Measurements from ENCODE around the gene NR6A1.

NR6A1 gene

GRCh38 chr9:124606027-124606426 lies 165.1 kb downstream of the NR6A1 start:
- DNase-seq: no peak

DNA sequence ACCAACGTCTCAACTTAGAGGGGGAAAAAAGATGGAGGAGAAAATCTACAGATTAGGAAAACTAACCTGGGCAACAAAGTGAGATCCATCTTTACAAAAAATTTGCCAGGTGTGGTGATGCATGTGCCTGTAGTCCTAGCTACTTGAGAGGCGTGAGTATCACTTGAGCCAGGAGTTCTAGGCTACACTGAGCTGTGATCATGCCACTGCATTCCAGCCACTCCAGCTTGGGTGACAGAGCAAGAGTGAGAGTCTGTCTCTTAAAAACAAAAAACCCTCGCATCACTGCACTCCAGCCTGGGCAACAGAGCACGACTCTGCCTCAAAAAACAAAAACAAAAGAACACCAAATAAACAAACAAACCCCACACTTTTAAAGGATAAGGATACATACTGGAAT lies 165.9 kb downstream of the NR6A1 start:
- DNase-seq: no peak

GRCh38 chr9:124602632-124603031 lies 168.5 kb downstream of the NR6A1 start:
- DNase-seq: no peak

DNA sequence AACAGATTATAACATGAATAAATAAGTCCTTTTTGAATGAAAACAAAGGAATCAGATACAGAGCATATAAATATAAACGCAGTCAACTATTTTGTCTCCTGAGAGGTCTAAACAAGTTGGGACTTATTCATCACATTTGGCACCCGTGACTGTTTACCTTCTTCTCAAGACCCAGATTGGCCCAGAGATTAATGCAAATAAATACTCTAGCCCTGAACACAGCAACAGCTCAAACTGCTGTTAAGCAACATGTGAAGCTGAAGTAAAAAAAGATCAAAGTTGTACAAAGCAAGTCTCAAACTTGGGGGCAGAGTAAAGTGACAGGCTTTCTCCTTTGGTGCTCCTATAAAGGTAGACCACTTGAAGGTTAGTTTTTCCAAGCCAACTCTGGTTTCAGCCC lies 168.9 kb downstream of the NR6A1 start:
- DNase-seq: no peak

DNA sequence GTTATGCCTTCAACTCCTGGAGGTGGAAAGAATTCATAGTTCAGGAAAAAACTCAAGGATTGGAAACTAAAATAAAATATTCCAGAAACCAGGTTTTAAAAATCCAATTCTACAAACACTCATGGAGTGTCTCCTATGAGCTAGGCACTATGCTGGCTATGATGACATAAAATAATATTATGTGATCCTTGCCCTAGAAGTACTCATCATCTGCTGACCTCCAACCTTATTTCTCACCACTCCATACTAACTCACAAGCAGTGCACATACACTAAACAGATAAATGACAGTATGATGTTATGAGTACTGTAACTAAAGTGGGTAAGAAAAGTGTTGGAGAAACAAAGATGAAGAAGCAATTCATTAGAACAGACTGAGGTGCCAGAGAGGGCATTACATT lies 170.7 kb downstream of the NR6A1 start:
- DNase-seq: no peak

DNA sequence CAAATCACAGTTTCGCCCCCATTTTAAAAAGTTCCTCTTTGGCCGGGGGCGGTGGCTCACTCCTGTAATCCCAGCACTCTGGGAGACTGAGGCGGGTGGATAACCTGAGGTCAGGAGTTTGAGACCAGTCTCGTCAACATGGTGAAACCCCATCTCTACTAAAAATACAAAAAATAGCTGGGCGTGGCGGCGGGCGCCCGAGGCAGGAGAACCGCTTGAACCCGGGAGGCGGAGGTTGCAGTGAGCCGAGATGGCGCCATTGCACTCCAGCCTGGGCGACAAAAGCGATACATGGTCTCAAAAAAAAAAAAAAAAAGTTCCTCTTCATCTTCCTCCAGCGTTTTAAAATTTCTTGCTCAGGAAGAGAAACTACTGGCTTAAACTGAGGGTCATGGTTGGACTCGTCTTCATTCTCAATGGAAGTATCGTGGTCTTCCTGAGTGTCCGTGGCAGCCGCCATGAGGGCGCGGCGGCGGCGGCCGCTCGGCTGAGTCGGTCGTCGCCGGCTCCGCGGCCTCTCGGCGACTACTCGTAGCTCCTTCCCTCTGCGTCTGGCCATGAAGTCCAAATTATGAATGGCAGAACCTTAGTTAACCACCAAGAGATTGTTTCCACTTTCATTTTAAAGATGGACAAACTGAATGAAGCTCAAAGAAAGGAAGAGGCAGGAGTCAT lies 171.9 kb downstream of the NR6A1 start:
- no peak for DNase-seq

- DNase-seq: no peak
These were observed 173.1 kb downstream of the NR6A1 start for GRCh38 chr9:124598048-124598447.

- DNase-seq: no peak
These were observed 174.8 kb downstream of the NR6A1 start for GRCh38 chr9:124596172-124596839.

GRCh38 chr9:124595743-124596142 lies 175.4 kb downstream of the NR6A1 start:
- DNase-seq: no peak

DNA sequence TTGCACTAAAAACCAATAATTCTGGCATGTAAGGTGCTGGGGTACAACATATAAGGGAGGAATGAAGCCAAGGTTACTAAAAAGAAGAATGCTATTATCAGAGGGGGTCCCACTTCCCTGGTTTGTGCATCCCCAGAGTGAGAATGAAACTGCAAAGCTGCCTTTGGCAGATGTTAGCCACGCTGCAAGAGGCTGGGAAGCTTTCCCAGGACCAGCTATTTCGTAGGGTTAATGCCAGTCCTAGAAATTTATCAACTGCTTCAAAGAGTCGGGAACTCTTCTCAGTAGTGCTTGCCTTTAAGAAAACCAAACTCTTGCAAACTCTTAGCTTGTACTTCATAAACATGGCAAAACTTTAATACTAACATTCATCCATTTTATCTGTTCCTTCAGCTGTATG lies 176.4 kb downstream of the NR6A1 start:
- no peak for DNase-seq

DNA sequence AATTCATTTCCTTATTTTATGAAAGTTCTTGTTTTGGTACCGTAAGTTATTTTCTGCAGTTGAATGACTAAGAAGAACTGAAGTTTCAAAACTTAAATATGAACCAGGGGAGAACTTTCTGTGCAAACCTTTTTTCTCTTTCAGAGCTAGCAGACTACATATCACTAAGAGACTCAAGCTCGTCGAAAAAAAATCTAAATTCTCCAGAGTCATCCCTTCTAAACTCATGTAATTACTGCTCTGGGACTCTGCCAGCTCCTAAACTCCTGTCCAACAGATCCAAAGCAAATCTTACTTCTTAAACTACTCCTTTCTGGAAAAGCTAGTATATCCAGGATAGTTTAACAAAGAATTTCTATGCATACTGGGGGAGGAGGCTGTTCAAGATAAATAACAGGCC lies 176.9 kb downstream of the NR6A1 start:
- no peak for DNase-seq

GRCh38 chr9:124593651-124594058 lies 177.5 kb downstream of the NR6A1 start:
- no peak for DNase-seq

DNA sequence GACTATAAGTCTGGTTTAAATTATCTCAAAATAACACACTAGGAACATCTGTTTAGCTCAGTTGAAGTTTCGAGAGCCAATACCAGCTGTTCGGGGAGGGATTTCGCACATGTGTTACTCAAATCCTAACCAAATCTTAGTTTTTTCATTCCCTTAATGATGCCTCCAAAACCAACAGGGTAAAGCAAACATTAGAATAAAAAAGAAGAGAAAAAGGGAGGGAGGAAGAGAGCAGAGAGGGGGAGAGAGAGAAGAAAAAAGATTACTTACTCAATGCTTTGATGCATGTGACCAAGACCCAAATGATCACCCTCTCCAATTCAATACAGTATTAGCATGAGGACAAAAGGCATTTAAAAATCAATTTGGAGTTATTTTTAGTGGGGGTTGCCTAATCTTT lies 177.9 kb downstream of the NR6A1 start:
- no peak for DNase-seq

DNA sequence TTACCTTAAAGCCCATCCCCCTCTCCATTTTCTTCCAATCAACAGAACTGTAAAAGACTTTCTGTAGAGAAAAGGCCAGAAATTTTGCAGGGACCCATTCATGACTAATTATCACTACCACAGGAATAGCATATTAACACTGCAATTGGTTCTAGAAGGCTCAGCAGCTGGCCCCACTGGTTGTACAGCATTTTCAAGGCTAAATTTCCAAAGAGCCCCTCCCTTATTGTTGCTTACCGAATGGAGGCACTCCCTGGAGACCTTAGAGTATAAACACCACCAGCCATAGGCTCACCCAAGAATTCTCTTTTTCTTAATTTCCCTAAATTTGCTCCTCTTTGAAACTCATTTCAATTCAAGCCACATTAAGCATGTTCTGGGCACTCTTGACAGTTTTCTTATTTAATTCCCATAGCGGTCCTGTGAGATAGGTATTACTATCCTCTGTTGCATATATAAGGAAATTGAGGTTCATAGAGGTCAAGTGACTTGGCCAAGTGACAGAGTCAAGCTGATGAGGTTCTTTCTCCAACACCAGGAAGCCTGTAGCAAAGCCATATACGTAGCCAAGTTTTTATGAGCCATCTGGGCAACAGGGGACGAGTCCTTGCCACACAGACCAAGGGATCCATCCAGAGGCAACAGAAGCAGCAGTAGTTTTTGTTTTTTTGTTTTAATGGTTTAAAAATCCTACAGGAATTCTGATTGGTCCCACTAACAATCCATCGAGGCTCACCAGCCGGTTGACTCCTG lies 180.0 kb downstream of the NR6A1 start:
- DNase-seq: no peak

DNA sequence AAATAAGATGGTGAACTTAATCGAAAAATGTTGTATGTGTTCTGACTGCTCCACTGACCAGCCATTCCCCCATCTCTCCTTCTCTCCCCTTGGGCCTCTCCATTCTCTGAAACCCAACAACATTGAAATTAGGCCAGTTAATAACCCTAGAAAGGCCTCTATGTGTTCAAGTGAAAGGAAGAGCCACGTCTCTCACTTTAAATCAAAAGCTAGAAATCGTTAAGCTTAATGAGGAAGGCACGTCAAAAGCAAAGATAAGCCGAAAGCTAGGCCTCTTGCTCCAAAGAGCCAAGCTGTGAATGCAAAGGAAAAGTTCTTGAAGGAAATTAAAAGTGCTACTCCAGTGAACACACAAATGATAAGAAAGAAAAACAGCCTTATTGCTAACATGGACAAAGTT lies 186.5 kb downstream of the NR6A1 start:
- no peak for DNase-seq

- no peak for DNase-seq
These were observed 188.0 kb downstream of the NR6A1 start for GRCh38 chr9:124583134-124583533.

- no peak for DNase-seq
These were observed 190.9 kb downstream of the NR6A1 start for GRCh38 chr9:124580186-124580585.

DNA sequence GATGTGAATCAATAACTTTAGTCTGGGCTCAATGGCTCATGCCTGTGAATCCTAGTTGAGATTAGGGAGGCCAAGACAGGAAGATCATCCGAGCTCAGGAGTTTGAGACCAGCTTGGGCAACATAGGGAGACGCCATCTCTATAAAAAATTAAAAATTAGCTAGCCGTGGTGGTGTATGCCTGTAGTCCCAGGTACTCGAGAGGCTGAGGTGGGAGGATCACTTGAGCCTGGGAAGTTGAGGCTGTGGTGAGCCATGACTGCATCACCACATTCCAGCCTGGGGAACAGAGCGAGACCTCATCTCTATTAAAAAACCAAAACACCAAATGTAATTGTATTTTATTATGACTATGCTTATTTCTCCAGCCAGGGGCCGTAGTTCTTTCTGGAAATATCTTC lies 194.4 kb downstream of the NR6A1 start:
- DNase-seq: no peak

DNA sequence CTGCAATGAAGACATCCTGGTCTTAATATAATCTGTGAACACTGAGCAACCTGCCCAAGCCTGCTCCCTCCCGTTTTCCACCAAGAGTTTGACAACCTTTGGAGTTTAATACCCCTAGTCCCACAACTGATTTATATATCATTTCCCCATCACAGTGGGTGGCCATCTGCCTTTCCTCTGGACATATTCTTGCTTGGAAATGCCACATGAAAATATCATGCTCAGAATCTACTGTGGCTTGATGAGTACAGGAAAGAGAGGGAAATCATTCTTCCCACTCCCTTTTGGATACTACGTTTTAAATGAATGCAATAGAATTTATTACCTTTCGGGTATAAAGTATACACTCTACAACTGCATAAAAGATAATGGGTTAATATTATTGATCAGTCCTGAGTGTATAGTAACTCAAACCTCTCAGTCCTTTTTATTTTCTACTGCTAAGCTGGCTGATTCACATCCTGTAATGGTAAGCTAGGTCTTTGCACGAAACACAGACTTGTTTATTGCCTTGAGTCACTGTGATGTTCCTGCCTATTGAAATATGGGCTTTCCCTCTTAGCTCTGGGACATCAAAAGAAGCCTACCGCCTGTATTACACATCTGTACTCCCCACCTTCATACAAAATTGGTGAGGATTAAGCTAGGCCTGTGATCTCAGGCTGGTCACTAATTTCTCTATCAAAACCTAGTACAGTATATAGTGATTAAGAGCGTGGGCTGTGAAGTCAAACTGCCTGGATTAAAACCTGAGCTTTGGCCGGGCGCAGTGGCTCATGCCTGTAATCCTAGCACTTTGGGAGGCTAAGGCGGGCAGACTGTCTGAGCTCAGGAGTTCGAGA lies 196.4 kb downstream of the NR6A1 start:
- DNase-seq: no peak

GRCh38 chr9:124570942-124571666 lies 200.0 kb downstream of the NR6A1 start:
- no peak for DNase-seq

DNA sequence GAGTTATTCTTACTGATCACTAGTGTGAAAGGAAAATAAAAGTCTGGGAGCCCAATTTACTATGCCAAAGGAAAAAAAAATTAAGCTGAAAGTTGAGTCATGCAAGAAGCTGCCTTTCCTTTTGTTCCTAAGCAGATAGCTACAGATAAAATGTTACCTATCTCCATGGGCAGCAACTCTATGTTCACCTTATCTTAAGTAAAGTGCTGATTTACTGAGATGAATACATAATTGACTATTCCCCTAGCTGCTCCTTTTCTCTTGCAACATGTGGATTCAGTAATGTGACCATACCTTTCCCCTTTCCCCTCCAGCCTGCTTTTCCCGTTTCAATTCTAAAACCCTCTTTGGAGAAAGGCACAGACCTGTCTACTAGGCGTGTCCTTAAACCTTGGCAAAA lies 201.2 kb downstream of the NR6A1 start:
- DNase-seq: no peak

DNA sequence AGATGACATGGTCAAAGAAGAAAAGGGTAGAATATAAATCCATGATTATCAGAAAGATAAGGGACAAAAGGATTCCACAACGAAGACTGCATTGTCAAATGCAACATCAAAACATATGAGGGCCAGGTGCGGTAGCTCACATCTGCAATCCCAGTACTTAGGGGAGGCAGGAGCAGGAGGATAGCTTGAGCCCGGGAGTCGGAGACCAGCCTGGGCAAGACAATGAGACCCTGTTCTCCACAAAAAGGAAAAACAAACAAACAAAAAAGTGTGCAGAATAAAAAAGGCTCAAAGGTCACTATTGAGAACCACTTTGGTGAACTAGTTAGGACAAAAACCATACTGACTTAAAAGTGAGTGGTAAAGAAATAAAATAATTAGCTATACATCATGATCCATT lies 203.7 kb downstream of the NR6A1 start:
- DNase-seq: no peak

DNA sequence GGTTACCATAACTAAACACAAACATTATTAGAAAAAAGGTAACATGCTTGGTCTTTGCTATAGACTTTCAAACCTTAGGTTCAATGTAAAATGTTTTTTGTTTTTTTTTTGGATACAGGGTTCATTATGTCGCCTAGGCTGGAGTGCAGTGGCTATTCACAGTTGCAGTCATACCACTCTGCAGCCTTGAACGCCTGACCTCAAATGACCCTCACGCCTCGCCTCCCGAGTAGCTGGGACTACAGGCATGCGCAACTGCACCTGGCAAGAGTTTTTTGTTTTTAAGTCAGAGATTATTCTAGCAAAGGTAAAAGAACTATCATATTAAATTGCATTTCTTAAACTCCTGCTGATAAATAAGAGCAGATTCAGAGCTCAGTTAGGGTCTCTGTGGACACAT lies 208.8 kb downstream of the NR6A1 start:
- DNase-seq: no peak

All from cortex of kidney (tissue), 1 donor.